Body of pancreas (tissue), 4 donors: ENCODE results near the gene TVP23C. TPM values are rescaled to one million over a fixed set of nuclear protein-coding genes. Genes with fewer than 3 reads are reported as not detected.

Experiments
- ATAC-seq: fragments of 150-250 bp; one replicate; pipeline ENCODE4 v1.9.1; 2016
- DNase-seq, 4 donors: peaks; one replicate each; pipeline ENCODE4 v3.0.0-alpha.2; 2019
- H3K27ac ChIP-seq, 4 donors: fragments of 200-600 bp; sonication (generic); 1 replicate in 3 of 4; 2 replicates in 1 of 4; pipeline versions ENCODE4 v1.5.1 to v1.6.1; 2016 to 2019; ENCODE audit warnings: mild to moderate bottlenecking in 1 of 4, mixed read lengths in 1 of 4, moderate library complexity in 1 of 4
- H3K27me3 ChIP-seq, 2 donors: fragments of 200-600 bp; sonication (generic); one replicate each; pipeline ENCODE4 v1.6.0; 2016; ENCODE audit warnings: mild to moderate bottlenecking in 1 of 2
- H3K36me3 ChIP-seq, 2 donors: fragments of 200-600 bp; sonication (generic); replicated peaks in 1 of 2; 2 replicates each; pipeline ENCODE4 v1.5.1; 2016; ENCODE audit warnings: low read depth in 2 of 2; ENCODE audit not compliant: insufficient read depth in 1 of 2
- H3K4me1 ChIP-seq: fragments of 200-600 bp; sonication (generic); one replicate; pipeline ENCODE4 v1.6.0; 2016
- H3K4me3 ChIP-seq, 2 donors: fragments of 200-600 bp; sonication (generic); 1 replicate in 1 of 2; 2 replicates in 1 of 2; pipeline ENCODE4 v1.5.1; 2016 to 2019
- H3K9me3 ChIP-seq, 3 donors: fragments of 200-600 bp; sonication (generic); 1 replicate in 2 of 3; 2 replicates in 1 of 3; pipeline ENCODE4 v1.5.1; 2016
- POLR2A ChIP-seq, 3 donors: fragments of 450-650 bp; IDR thresholded peaks; one replicate each; pipeline ENCODE4 v1.6.1; 2016; ENCODE audit warnings: antibody characterized with exemption in 3 of 3, mild to moderate bottlenecking in 2 of 3
- WGBS, 2 donors: methylation state at CpG; one replicate each; pipeline ENCODE4 v1.1.5; 2017; 5-methylcytosine and 5-hydroxymethylcytosine counted together
- intact Hi-C: fragments of 100-400 bp; cut with DNase I; formaldehyde crosslinking; loops from one replicate; pipeline ENCODE4 v1.15.1; 2023
- total RNA-seq, 2 donors: library from RNA; depleted of rRNA; stranded (reverse); fragments of >200 nt; gene quantifications; one replicate each; pipeline ENCODE4 v1.1.0, GENCODE V29; 2016
- TF ChIP-seq, protein P1 (sequence below), 7 experiments: fragments of 450-650 bp in 4 of 7; fragments of 200-600 bp in 3 of 7; sonication (generic) in 3 of 7; IDR thresholded peaks; one replicate each; pipeline ENCODE4 v1.5.1; 2016 to 2019; ENCODE audit warnings: antibody characterized with exemption in 7 of 7

TVP23C gene
- total RNA-seq, 2 donors from 2014 or later = 31.4 to 53.7 TPM

DNA sequence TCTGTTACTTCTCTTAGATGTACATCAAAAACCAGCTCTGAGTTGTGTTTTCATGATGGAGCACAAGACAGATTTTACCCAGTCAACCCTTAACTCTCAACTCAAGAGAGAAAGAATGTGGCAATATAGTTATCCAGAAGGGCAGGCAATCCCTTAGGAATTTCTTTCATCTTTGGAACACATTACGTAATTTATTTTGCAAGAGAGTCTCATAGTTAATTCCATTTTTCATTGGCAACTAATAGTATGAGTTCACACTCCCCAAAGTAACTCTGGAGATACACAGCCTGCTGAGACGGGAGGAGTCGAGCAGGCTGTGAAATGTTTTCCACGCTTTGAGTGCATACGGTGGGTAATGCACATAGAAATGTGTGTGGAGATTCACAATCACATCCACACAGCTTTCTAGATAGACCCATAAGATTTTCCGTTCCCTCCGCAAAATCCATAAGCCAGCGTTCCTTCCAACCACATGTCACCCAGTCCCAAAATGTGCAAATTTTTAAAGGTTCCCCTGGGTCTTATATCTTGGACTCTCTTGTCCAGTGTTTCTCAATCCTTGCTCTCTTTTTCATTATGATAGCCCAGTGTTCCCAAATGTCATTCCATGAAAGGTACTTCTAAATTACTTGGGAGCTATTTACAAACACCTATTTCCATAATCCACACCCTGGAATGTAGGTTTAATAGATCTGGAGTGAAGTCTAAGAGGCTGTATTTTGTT, 87.5 kb downstream of the TVP23C start:
- ATAC-seq (peak; percentile 35), DNase-seq (no peak)
- no peak overlapping the region for H3K4me3 ChIP-seq
- H3K9me3 ChIP-seq = no peaks in the 10 kb centered on the region
- 96 to 97% methylated on average over 8 of the region's 8 CpGs for WGBS, 2 donors
- intact Hi-C loops = no loop called here
- no peaks in the 10 kb centered on the region for H3K27me3 ChIP-seq
- no peak for TF ChIP-seq POLR2A (IDR thresholded peaks at IDR 0.05)
- TF ChIP-seq, protein P1, sequence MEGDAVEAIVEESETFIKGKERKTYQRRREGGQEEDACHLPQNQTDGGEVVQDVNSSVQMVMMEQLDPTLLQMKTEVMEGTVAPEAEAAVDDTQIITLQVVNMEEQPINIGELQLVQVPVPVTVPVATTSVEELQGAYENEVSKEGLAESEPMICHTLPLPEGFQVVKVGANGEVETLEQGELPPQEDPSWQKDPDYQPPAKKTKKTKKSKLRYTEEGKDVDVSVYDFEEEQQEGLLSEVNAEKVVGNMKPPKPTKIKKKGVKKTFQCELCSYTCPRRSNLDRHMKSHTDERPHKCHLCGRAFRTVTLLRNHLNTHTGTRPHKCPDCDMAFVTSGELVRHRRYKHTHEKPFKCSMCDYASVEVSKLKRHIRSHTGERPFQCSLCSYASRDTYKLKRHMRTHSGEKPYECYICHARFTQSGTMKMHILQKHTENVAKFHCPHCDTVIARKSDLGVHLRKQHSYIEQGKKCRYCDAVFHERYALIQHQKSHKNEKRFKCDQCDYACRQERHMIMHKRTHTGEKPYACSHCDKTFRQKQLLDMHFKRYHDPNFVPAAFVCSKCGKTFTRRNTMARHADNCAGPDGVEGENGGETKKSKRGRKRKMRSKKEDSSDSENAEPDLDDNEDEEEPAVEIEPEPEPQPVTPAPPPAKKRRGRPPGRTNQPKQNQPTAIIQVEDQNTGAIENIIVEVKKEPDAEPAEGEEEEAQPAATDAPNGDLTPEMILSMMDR (IDR thresholded peaks at IDR 0.05) = no peak
- H3K36me3 ChIP-seq = no peaks in the 10 kb centered on the region
- no peak overlapping the region for H3K27ac ChIP-seq
- H3K4me1 ChIP-seq = no peaks in the 10 kb centered on the region

DNA sequence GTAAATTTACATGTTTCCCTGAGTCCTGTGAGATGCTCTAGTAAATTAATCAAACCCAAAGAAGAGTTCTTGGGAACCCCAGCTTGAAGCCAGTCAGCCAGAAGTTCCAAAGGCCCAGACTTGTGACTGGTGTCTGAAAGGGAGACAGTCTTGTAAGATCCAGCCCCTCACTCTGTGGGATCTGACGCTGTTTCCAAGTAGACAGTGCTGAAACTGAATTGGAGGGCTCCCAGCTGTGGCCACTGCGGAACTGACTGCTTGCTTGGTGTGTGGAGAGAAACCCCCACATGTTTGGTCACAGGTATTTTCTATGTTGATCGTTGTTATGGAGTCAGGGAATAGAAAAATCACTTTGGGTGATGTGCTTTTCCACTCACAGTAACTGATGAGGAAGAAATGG, 90.4 kb downstream of the TVP23C start:
- H3K36me3 ChIP-seq = no peaks in the 10 kb centered on the region
- DNase-seq = no peak
- no peaks in the 10 kb centered on the region for H3K9me3 ChIP-seq
- H3K27me3 ChIP-seq = no peaks in the 10 kb centered on the region
- TF ChIP-seq, protein P1 (IDR thresholded peaks at IDR 0.05) = no peak
- no peak for TF ChIP-seq POLR2A (IDR thresholded peaks at IDR 0.05)
- WGBS, 2 donors = 63% methylated on average over 3 of the region's 3 CpGs
- ATAC-seq = no peak
- intact Hi-C loops = no loop called here
- H3K4me3 ChIP-seq = no peak overlapping the region
- H3K27ac ChIP-seq = no peak overlapping the region
- no peaks in the 10 kb centered on the region for H3K4me1 ChIP-seq

DNA sequence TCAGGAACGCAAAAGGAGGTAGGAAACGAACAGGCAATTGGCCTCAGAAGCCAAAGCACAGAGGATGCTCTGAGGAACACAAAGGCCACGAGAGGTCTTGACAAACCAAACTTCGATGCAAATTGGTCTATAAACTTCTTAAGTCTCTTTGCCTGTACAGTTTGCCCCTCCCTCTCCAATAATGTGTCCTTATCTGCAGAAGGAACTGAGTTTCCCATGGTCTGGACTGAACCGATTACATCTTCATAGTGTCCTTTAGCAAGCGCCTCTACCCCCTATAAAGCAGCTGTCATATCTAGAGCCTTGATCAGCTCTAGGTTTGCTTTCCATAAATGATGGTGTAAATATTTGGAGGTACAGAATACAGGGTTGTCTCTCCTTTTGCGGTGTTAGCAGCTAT, 92.7 kb downstream of the TVP23C start:
- H3K4me1 ChIP-seq = no peaks in the 10 kb centered on the region
- intact Hi-C loops = no loop called here

DNA sequence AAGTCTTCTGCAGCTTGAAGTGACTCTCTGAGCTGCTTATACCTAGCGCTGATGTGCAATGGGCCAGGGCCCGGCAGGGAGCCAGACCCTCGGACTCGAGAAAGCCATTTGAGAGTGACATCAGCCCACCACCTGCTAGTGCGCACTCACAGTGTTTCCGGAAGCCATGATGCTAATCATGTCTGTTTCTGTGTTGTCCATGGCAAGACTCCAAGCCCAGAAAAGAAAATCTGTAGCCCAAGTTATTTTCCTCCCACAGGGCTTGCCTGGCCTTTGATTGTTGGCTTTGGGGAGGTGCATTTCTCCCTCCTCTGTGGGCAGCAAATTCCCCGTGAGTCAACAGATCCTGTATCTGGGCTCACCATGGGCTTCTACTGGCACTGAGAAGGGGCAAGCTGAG, 94.0 kb downstream of the TVP23C start:
- no peak overlapping the region for H3K27ac ChIP-seq
- H3K9me3 ChIP-seq = no peaks in the 10 kb centered on the region
- H3K27me3 ChIP-seq = no peaks in the 10 kb centered on the region
- H3K4me1 ChIP-seq = peaks cover 4% of the 10 kb centered on the region
- no peak for TF ChIP-seq POLR2A (IDR thresholded peaks at IDR 0.05)
- TF ChIP-seq, protein P1 (IDR thresholded peaks at IDR 0.05) = no peak
- ATAC-seq (no peak), DNase-seq (no peak)
- H3K4me3 ChIP-seq = no peak overlapping the region
- no peaks in the 10 kb centered on the region for H3K36me3 ChIP-seq
- WGBS, 2 donors = 88 to 92% methylated on average over 6 to 7 of the region's 7 CpGs
- intact Hi-C loops = no loop called here

More for the DNA sequence above, 92.7 kb downstream of the TVP23C start:
- no peaks in the 10 kb centered on the region for H3K27me3 ChIP-seq
- H3K36me3 ChIP-seq = no peaks in the 10 kb centered on the region
- 55 to 68% methylated on average over 7 of the region's 7 CpGs for WGBS, 2 donors
- H3K4me3 ChIP-seq = no peak overlapping the region
- ATAC-seq = no peak
- DNase-seq = no peak
- H3K9me3 ChIP-seq = no peaks in the 10 kb centered on the region
- TF ChIP-seq POLR2A (IDR thresholded peaks at IDR 0.05) = no peak
- TF ChIP-seq, protein P1 (IDR thresholded peaks at IDR 0.05) = no peak
- H3K27ac ChIP-seq = no peak overlapping the region

DNA sequence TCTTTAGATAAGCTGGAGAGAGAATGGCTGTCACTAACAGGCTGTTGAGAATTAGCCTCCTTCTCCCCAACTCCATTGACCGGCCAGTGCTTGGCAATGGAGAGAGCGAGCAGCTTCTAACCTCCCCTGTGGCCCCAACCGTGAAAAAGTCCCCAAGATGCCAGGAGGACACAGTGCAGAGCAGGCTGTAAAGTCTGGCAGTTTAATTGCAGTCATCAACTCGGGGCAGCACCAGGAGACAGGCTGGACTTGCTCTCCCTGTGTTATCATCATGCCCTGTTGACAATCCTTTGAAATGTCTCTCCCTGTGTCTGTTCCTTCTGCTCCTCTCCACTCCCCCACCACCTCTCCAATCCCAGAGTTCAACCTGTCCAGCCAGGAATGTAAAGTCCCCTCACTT, 95.2 kb downstream of the TVP23C start:
- Histone ChIP-seq H3K27ac (no peak overlapping the region), H3K27me3 (no peaks in the 10 kb centered on the region), H3K9me3 (no peaks in the 10 kb centered on the region), H3K4me1 (peaks cover 13% of the 10 kb centered on the region), H3K36me3 (no peaks in the 10 kb centered on the region), H3K4me3 (no peak overlapping the region)
- TF ChIP-seq, protein P1 (IDR thresholded peaks at IDR 0.05) = no peak
- no peak for TF ChIP-seq POLR2A (IDR thresholded peaks at IDR 0.05)
- intact Hi-C loops = no loop called here
- no peak for ATAC-seq
- WGBS, 2 donors = 48 to 55% methylated on average over 4 of the region's 4 CpGs
- no peak for DNase-seq
